NCI-H82 treated with DMSO at 0.1 percent for 48 hours (cell line): ENCODE measurements around the gene ME1.
"Not testable (repeated sequence)": the region's sequence is repeated elsewhere in the genome, so short reads cannot be mapped to it uniquely, and the experiment has no call there.

Experiments
- DNase-seq: peaks from one replicate; lab custom pipeline; 2025; ENCODE audit not compliant: unreplicated experiment; lab: John Stamatoyannopoulos, UW

The ME1 gene

GRCh38 chr6:83192871-83193746 lies 237.7 kb downstream of the ME1 start, which contains the start of the genes PGM3 and RWDD2A:
Gene PGM3, minus strand, starts transcription at chr6:83193265. Its CDS starts 2,253 bp downstream, at chr6:83191012.
Gene RWDD2A, plus strand, starts transcription at chr6:83193357. Its CDS starts 1,095 bp downstream, at chr6:83194452.
- DNase-seq: peak; percentile 62

- no peak for DNase-seq
Measured at GRCh38 chr6:83192456-83192855, 238.4 kb downstream of the ME1 start.

GRCh38 chr6:83191974-83192373 lies 238.9 kb downstream of the ME1 start:
- not testable (repeated sequence) for DNase-seq

GRCh38 chr6:83190626-83191025 lies 240.2 kb downstream of the ME1 start:
- no peak for DNase-seq

DNA sequence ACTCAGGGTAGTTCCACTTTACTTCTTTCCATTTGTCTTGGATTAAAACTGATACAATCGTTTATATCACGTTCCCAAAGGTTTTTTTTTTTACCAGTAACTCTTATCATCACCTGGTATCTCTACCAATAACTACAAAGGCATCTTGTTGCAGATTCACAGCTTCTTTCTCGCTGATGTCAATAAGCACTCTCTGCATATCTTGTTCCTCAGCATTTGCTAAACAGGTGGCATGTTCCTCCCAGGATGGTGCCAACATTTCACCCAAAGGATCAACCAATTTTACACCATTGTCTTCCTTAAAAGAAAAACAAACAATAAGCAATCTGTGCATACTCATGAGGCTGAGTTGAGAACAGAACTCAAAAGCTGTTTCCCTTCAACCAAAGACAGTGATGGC lies 242.3 kb downstream of the ME1 start:
- DNase-seq: no peak

DNA sequence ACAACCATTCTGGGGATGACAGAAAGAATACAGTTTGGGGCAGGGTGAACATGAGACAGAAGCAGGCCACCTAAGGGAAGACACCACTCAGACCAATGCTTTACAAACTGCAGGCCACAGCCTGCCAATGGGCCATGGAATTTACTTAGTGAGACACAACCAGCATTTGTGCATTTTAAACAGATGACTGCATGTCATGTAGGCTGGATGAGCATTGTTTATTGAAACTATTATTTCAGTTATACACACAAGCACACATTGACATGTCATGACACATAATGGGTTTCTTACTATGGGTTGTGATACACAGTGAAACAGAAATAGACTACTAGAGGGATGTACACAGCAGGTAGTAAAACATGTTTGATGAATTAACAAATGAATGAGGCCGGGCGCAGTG lies 245.8 kb downstream of the ME1 start:
- no peak for DNase-seq

- no peak for DNase-seq
Measured at GRCh38 chr6:83183082-83183828, 247.6 kb downstream of the ME1 start.

- no peak for DNase-seq
Measured at GRCh38 chr6:83182114-83182513, 248.7 kb downstream of the ME1 start.

GRCh38 chr6:83180426-83180950 lies 250.4 kb downstream of the ME1 start:
- DNase-seq: no peak

GRCh38 chr6:83176246-83176645 lies 254.6 kb downstream of the ME1 start:
- DNase-seq: no peak

- DNase-seq: peak; percentile 44
Measured at GRCh38 chr6:83169511-83169910, 261.3 kb downstream of the ME1 start.

- peak; percentile 12 for DNase-seq
Measured at GRCh38 chr6:83169106-83169505, 261.7 kb downstream of the ME1 start.

DNA sequence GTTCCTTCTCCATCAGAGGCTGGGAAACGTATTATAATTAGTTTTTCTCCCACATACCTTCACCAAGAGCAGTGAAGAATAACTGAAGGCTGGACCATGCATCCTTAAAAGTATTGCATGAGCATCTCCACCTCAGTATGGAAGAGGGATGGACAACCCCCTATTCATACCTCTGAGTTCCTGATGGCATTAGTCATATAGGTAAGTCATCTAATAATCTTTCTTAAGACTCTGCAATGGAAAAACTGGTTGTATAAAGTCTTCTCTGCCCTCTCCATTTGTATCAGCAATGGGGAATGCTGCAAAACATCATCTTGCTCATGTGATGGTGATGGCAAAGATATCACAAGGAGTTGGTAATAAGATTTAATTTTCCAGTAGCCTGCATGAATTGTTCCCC lies 262.3 kb downstream of the ME1 start:
- no peak for DNase-seq

GRCh38 chr6:83167726-83168278 lies 263.0 kb downstream of the ME1 start:
- DNase-seq: no peak
